GM18505 (cell line): ENCODE measurements around the gene DYNLT5.
A peak's percentile ranks its signal among the peaks of the same experiment; 100 is the strongest.
"Not testable (repeated sequence)": the region's sequence is repeated elsewhere in the genome, so short reads cannot be mapped to it uniquely, and the experiment has no call there.

Experiments used
- ATAC-seq: cut with Tn5 transposase; IDR thresholded peaks from one replicate; pipeline ENCODE4 v1.9.1; 2021; ENCODE audit not compliant: unreplicated experiment
- POLR2A ChIP-seq: IDR thresholded peaks from 4 replicates; pipeline ENCODE4 v1.6.1; 2011; ENCODE audit warnings: borderline replicate concordance; ENCODE audit not compliant: insufficient read depth, insufficient read length; ENCODE audit errors: extremely low read depth

Gene DYNLT5, protein sequence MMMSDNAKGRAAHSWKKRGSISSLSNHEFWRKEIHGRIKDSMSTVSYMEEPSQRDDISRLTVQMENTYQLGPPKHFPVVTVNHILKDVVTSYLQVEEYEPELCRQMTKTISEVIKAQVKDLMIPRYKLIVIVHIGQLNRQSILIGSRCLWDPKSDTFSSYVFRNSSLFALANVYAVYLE

DNA sequence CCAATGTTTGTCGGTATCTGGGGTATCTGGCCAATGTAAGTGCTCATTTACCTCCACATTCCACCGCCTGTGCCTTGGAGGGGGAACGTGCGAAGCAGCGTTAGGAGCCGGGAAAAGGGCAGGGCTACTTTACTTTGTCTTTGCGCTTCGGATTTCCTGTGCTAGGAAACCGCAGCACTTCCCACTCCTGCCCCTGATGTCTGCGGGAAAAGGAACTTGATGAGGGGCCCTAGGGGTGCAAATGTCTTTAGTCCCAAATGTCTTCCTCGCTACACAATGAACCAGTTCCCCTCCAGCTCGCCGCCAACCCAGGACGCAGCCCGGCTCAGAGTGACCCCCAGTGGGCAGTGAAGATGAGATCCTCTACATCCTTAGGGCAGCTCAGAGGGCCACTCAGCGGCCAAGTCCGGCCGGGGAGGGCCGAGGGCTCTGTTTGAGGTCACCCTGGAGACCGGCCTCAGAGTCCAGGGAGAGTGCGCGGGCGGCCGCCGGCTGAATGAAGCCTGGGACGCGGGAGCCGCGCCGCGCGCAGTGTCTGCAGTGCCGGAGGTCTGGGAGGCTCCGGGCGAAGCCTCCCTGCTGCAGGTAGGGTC, at the start of gene DYNLT5:
Gene DYNLT5 (plus strand): TSS at position 460 of the 593 bp plus-strand sequence. CDS start 2,200 bp downstream, outside the sequence.
- no peak for TF ChIP-seq POLR2A
- ATAC-seq: no peak

DNA sequence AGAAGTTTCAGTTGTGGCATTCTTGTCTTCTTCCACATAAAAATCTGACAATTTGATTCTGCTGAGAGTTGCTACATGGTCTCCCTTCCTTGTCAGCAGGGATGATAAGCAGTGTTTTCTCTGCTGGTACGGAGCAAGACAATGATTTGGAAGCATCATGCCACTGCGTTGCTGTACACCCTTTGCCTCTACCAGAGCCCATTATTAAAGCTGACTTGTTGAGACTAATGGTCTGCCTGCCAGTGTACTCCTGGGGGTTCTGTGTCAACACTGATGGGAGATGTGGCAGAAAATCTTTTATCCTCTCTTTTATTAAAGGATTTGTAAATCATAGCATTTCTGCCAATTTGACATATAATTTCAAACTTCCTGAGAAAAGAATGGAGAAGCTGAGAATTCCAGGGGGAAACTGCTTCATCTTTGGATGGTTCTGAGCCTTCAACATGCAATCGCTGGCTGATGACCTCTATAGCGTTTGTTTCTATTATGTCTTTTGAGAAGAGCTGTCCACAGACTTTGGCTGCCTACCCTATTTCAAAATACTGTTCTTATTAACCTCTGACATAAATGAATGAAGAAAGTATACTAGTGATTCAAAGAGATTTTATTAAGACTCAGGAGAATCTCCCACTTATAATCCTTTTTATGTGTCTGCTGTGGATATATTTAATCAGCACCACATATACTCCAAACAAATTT, 47.9 kb upstream of the DYNLT5 start:
- ATAC-seq: no peak
- TF ChIP-seq POLR2A: no peak

DNA sequence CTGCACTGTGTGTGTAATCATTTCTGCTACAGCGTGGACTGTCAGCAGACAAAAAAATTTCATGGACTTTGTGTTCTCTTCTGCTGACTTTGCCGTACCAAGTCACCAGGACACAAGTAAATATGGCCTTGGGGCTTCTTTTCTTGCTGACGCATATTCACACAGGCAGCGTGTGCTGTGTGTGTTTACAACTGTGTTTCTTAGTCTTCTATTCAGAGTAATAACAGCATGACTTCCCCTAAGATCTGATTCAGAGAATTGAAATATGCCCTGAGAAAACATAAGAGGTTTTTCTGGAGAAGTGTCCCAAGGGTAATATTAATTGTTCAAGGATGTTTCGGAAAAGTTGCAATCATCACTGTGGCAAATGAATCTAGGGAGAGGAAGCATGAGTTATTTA, 47.1 kb upstream of the DYNLT5 start:
- ATAC-seq: no peak
- no peak for TF ChIP-seq POLR2A

DNA sequence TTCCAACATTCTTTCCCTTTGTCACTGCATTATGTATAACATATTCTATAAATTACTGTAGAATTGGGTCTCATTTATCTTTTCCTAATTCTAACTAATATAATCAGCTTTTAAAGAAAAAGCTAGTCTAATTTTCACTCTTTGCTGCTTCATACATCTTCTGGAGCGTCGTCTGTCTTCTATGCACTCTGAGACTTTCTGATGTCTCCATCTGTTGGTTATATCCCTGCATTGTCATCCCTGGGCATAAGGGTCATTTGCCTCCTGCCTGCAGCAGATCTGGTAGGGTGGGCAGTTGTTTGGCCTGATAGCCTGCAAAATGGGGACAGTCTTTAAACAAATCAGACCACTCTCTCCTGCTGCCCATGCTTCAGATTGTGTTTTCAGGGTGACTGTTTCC, 40.8 kb upstream of the DYNLT5 start:
- TF ChIP-seq POLR2A: no peak
- no peak for ATAC-seq

DNA sequence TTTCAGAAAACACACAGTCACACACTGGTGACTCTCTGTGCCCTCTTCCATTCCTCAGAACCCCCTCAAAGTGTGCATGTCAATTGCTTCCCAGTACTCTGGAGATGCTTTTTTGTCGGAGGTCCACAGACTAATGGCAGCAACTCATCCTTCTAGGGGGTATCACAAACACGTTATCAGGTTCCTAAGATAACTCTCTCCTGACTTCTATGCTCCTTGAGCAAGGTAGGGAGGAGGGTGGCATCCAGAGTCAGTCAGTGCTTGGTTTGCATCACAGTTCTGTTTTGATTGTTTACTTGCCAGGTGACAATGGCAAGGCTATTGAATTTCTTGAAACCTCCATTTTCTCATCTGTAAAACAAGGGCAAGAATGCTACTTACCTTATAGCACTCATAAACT, 39.4 kb upstream of the DYNLT5 start:
- TF ChIP-seq POLR2A: no peak

DNA sequence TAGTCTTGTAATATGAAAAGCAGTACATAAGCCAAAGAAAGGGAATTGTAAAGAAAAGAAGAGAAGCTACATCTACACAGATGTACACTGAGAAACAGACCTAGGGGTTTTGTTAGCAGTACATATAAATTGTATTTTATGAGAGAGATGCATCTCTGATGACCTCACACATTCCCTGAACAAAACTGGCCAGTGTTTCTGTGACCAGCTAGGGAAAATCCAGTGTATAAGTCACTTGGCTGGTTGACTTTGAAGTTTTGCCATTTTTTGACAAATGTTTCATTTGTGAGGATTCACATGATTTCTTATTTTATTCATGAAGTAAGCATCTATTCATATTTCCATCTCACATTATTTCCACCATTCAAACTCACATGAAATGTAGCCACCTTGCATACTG, 28.3 kb upstream of the DYNLT5 start:
- no peak for TF ChIP-seq POLR2A
- no peak for ATAC-seq

More for the DNA sequence above, 39.4 kb upstream of the DYNLT5 start:
- no peak for ATAC-seq

DNA sequence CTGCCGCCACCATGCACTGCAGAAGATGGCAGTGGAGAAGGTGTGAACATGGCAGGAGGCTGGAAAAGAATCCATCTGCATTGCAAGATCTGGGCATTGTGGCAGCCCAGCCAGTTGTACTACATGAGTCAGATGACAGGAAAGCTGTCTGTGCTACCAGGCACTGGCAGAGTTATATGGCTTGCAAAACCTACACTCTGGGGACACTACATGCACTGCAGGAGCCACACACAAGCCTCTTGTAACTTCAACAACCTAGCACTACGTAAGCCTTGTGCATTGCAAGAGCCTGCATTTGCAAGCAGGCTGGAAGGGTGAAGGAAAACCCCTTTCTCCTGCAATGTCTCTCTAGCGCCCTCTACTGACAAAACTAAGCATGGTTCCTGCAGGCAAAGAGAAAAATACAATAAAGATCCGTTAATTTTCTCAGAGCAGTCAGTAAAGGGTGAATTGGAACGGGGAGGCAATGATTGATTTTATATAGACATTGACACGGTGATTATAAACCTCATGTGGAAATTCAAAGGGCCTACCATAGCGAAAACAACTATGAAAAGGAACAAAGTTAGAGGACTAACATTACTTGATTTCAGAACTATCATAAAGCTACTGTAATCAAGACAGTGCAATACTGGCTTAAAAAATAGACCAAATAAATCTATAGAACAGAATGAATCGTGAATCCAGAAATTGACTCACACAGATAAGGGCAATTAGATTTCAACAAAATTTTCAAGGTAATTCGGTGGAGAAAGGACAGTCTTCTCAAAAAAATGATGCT, 26.2 kb upstream of the DYNLT5 start:
- no peak for TF ChIP-seq POLR2A
- peak; percentile 84 for ATAC-seq

DNA sequence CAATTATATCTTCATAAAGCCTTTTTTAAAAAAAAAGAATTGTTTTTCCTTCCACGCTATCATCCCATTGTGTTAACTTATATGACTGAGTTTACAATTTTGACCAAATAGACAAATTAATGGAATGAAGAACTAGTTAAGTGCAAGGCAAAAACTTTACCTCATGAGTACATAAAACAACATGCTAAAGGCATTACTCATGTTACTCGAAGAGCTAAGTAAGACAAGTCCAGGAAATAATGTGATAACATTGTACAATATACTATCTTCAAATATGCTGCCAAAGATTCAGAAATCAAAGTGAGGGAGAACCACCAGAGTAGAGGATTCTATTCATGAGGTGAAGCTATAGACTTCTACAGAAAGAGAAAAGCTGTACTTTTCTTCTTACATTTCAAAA, 24.2 kb upstream of the DYNLT5 start:
- TF ChIP-seq POLR2A: no peak
- ATAC-seq: no peak

DNA sequence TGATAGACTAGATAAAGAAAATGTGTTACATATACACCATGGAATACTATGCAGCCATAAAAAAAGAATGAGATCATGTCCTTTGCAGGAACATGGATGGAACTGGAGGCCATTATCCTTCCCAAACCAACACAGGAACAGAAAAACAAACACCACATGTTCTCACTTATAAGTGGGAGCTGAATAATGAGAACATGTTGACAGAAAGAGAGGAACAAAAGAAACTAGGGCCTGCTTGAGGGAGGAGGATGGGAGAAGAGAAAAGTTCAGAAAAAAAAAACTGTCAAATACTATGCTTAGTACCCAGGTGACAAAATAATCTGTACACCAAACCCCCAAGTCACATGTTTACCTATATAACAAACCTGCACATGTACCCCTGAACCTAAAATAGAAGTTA, 23.5 kb upstream of the DYNLT5 start:
- ATAC-seq: not testable (repeated sequence)

DNA sequence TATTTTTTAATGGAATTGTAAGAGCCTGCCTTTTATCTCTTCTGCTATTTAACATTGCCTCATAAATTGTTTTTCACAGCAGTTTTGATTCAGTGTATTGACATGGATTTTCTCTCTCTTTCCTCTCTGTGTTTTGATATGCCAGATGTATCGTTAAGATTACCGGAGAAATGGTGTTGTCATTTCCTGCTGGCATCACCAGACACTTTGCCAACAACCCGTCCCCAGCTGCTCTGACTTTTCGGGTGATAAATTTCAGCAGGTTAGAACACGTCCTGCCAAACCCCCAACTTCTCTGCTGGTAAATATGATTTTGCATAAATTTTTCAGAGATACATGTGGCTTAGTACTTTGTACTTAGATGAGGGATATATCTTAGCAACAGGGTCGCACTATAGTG, 23.1 kb upstream of the DYNLT5 start:
- no peak for TF ChIP-seq POLR2A
- no peak for ATAC-seq

DNA sequence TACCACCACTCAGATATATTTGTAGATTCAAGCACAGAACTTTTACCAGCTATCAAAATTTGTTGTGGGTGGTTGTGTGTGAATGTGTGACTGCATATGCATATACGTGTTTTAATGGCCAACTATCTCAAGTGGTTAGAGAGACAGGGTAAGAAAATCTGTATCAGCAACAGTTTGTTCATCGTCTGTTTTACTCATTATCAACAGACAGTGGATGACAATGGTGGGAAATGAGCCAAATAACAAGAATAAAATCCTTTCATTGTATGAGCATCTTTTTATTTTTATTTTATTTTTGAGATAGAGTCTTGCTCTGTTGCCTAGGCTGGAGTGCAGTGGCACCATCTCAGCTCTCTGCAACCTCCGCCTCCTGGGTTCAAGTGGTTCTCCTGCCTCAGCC, 22.7 kb upstream of the DYNLT5 start:
- ATAC-seq: no peak
- no peak for TF ChIP-seq POLR2A

DNA sequence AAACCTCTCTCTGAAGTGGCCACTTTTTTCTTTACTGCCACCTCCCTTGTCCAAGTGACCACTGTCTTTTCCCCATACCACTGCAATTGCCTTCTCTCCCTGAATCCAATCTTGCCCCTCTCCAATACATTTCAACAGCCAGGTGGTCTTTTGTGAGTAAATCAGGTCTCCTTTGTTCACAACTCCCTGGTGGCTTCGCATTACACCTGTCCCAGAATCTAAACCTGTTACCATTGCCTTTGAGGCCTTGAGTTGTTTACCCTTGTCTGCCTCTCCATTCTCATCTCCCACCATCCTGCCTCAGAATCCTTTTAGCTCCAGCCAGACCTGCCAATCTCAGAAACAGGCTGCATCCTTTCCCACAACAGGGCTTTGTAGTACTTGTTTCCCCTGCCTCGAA, 21.8 kb upstream of the DYNLT5 start:
- no peak for ATAC-seq
- no peak for TF ChIP-seq POLR2A

DNA sequence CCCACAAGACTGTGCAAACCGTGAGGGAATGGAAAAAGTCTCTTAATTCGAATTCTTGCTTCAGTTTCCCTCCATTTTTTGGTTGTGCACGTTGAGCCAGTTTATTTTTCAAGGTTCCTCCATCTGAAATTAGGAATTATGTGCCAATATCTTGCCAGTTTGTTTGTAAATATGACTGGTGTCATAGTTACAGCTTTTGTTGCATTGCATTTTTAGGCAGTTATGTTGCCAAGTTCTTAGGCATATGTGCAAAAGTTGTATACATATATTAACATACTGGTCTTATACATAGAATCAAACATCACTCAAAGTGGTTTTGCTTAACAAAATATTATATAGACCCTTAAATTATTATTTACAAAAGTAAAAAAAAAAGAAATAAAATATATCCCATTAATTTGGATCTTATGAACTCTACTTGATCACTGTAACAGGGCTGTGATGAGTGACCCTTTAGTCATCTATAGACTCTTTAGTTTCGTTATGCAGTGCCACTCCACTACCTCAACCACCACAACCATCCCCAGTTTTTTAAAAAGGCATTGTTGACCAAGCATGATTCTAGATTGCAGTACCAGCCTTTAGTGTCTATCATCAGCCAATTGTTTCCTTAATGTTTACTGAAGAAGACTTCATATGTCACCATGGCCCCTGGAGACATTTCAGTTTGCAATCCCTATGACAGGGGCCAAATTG, 20.9 kb upstream of the DYNLT5 start:
- TF ChIP-seq POLR2A: no peak
- peak; percentile 73 for ATAC-seq
